CD4-positive, alpha-beta T cell (primary cell): ENCODE measurements around the gene THSD7B. TPM values are rescaled to one million over a fixed set of nuclear protein-coding genes. Genes with fewer than 3 reads are reported as not detected.

Experiments used
- ATAC-seq: fragments of 200-7000 bp; cut with Tn5 transposase; one replicate; pipeline ENCODE4 v1.10.0; 2022; ENCODE audit warnings: mild to moderate bottlenecking; ENCODE audit not compliant: poor library complexity
- CTCF ChIA-PET: fragments of 350-600 bp; sonication (Branson Sonifier 250); formaldehyde crosslinking; loops from one replicate; lab custom pipeline; 2021; ENCODE audit warnings: antibody characterized with exemption, inconsistent platforms; lab: Charles Lee
- POLR2A ChIA-PET: fragments of 350-600 bp; sonication (Branson Sonifier 250); formaldehyde crosslinking; loops from one replicate; lab custom pipeline; 2021; ENCODE audit warnings: antibody characterized with exemption, inconsistent platforms; lab: Charles Lee
- DNase-seq, 14 experiments: peaks; one replicate each; pipeline ENCODE4 v3.0.0-alpha.2; 2013 to 2020; ENCODE audit warnings: mixed read lengths in 2 of 14
- H3K27ac ChIP-seq, 2 donors: one replicate each; pipeline versions ENCODE4 v1.5.1 to v1.7.0; 2013; ENCODE audit warnings: low read length in 2 of 2, low read depth in 1 of 2, mild to moderate bottlenecking in 1 of 2
- H3K27me3 ChIP-seq, 2 experiments: 1 replicate in 1 of 2; 2 replicates in 1 of 2; pipeline versions ENCODE4 v1.6.1 to v1.7.0; 2013; ENCODE audit warnings: low read length in 2 of 2, control low read depth in 1 of 2, mild to moderate bottlenecking in 1 of 2, moderate library complexity in 1 of 2; ENCODE audit not compliant: insufficient read depth in 2 of 2, control insufficient read depth in 1 of 2
- H3K36me3 ChIP-seq: one replicate; pipeline ENCODE4 v1.6.1; 2013; ENCODE audit warnings: low read length, control low read depth; ENCODE audit not compliant: insufficient read depth
- H3K4me1 ChIP-seq: one replicate; pipeline ENCODE4 v1.6.1; 2013; ENCODE audit warnings: low read length, control low read depth; ENCODE audit not compliant: insufficient read depth
- H3K4me3 ChIP-seq: one replicate; pipeline ENCODE4 v1.5.1; 2013; ENCODE audit warnings: mild to moderate bottlenecking, low read length, moderate library complexity
- H3K9me3 ChIP-seq, 2 experiments: 1 replicate in 1 of 2; 2 replicates in 1 of 2; pipeline versions ENCODE4 v1.6.1 to v1.7.0; 2013; ENCODE audit warnings: low read length in 2 of 2, mild to moderate bottlenecking in 2 of 2, control low read depth in 1 of 2, moderate library complexity in 1 of 2; ENCODE audit not compliant: control insufficient read depth in 1 of 2, insufficient read depth in 1 of 2
- H3K27ac Mint-ChIP-seq: one replicate; pipeline ENCODE4 v1.8.0; 2020; ENCODE audit warnings: mixed read lengths
- H3K27me3 Mint-ChIP-seq: one replicate; pipeline ENCODE4 v1.8.0; 2021; ENCODE audit warnings: mixed read lengths
- H3K36me3 Mint-ChIP-seq: one replicate; pipeline ENCODE4 v1.8.0; 2021; ENCODE audit warnings: low read depth, mixed read lengths
- H3K4me1 Mint-ChIP-seq: one replicate; pipeline ENCODE4 v1.8.0; 2021; ENCODE audit warnings: low read depth, mixed read lengths
- H3K4me3 Mint-ChIP-seq: one replicate; pipeline ENCODE4 v1.8.0; 2020; ENCODE audit warnings: mild to moderate bottlenecking, mixed read lengths
- H3K9me3 Mint-ChIP-seq: one replicate; pipeline ENCODE4 v1.8.0; 2020; ENCODE audit warnings: mixed read lengths
- CTCF ChIP-seq: fragments of 200-600 bp; IDR thresholded peaks from one replicate; pipeline ENCODE4 v1.8.0; 2022; ENCODE audit warnings: antibody characterized with exemption, mild to moderate bottlenecking
- intact Hi-C, 2 experiments: fragments of 100-400 bp; cut with DNase I in 1 of 2; cut with micrococcal nuclease in 1 of 2; formaldehyde crosslinking; loops; one replicate each; pipeline versions ENCODE4 v1.15.1 to v1.9.0; 2023 to 2025; cut with DNase I, micrococcal nuclease
- total RNA-seq, 174 experiments: library from RNA in 2 of 174; stranded (reverse) in 2 of 174; gene quantifications; one replicate each; pipeline ENCODE4 v1.2.3 and lab custom pipeline; 2021 to 2026

THSD7B gene
- total RNA-seq, 2 experiments from 2014 or later: not detected

GRCh38 chr2:136985044-136985443 lies 219.7 kb downstream of the THSD7B start:
- no peak overlapping the region for H3K27ac ChIP-seq
- ATAC-seq: no peak
- Mint-ChIP-seq H3K27me3 (peaks cover 5% of the 10 kb centered on the region), H3K4me1 (no peaks in the 10 kb centered on the region), H3K4me3 (no peak overlapping the region), H3K36me3 (no peaks in the 10 kb centered on the region), H3K27ac (no peak overlapping the region), H3K9me3 (peaks cover 3% of the 10 kb centered on the region)
- peaks cover 0 to 12% of the 10 kb centered on the region in 2 experiments for H3K9me3 ChIP-seq
- H3K27me3 ChIP-seq: no peaks in the 10 kb centered on the region
- POLR2A ChIA-PET: no interaction called here
- no peak for DNase-seq
- TF ChIP-seq CTCF: no peak
- intact Hi-C loops: no loop called here
- H3K4me3 ChIP-seq: no peak overlapping the region
- H3K4me1 ChIP-seq: no peaks in the 10 kb centered on the region
- CTCF ChIA-PET: no interaction called here
- H3K36me3 ChIP-seq: no peaks in the 10 kb centered on the region

GRCh38 chr2:136986605-136987221 lies 221.4 kb downstream of the THSD7B start:
- ATAC-seq: no peak

GRCh38 chr2:136990316-136990715 lies 225.0 kb downstream of the THSD7B start:
- H3K36me3 ChIP-seq: no peaks in the 10 kb centered on the region
- ATAC-seq: no peak
- Mint-ChIP-seq H3K27me3 (no peaks in the 10 kb centered on the region), H3K36me3 (no peaks in the 10 kb centered on the region), H3K4me1 (no peaks in the 10 kb centered on the region), H3K27ac (no peak overlapping the region), H3K4me3 (no peak overlapping the region), H3K9me3 (no peaks in the 10 kb centered on the region)
- intact Hi-C loops: no loop called here
- H3K27ac ChIP-seq: no peak overlapping the region
- no peak for DNase-seq
- no peaks in the 10 kb centered on the region for H3K4me1 ChIP-seq
- no peak for TF ChIP-seq CTCF
- ChIA-PET POLR2A (no interaction called here), CTCF (no interaction called here)
- H3K27me3 ChIP-seq: no peaks in the 10 kb centered on the region
- H3K4me3 ChIP-seq: no peak overlapping the region
- H3K9me3 ChIP-seq: peaks cover 0 to 9% of the 10 kb centered on the region in 2 experiments

More at GRCh38 chr2:136986605-136987221, 221.4 kb downstream of the THSD7B start:
- POLR2A ChIA-PET: no interaction called here
- no peak overlapping the region for H3K4me3 ChIP-seq
- Mint-ChIP-seq H3K27ac (no peak overlapping the region), H3K27me3 (peaks cover 5% of the 10 kb centered on the region), H3K4me3 (no peak overlapping the region), H3K36me3 (no peaks in the 10 kb centered on the region), H3K9me3 (peaks cover 3% of the 10 kb centered on the region), H3K4me1 (no peaks in the 10 kb centered on the region)
- intact Hi-C loops: no loop called here
- no peak overlapping the region for H3K27ac ChIP-seq
- no peaks in the 10 kb centered on the region for H3K36me3 ChIP-seq
- CTCF ChIA-PET: no interaction called here
- no peak for DNase-seq
- TF ChIP-seq CTCF: no peak
- no peaks in the 10 kb centered on the region for H3K4me1 ChIP-seq
- H3K27me3 ChIP-seq: no peaks in the 10 kb centered on the region
- peaks cover 0 to 4% of the 10 kb centered on the region in 2 experiments for H3K9me3 ChIP-seq
